SJSA1 (cell line): ENCODE measurements around the gene TSC2. TPM values are rescaled to one million over a fixed set of nuclear protein-coding genes. Genes with fewer than 3 reads are reported as not detected.
"Not testable (repeated sequence)": the region's sequence is repeated elsewhere in the genome, so short reads cannot be mapped to it uniquely, and the experiment has no call there.

Experiments
- DNase-seq, 2 experiments: peaks; one replicate each; pipeline ENCODE4 v3.0.0-alpha.2; 2015 to 2020; ENCODE audit warnings: low spot score in 2 of 2, low read depth in 1 of 2
- H3K27ac ChIP-seq: fragments of 250-450 bp; sonication (Bioruptor Pico); 2 replicates; pipeline ENCODE4 v1.5.1; 2020; ENCODE audit warnings: mild to moderate bottlenecking, moderate library complexity
- H3K27me3 ChIP-seq: fragments of 250-450 bp; sonication (Bioruptor Pico); replicated peaks from 2 replicates; pipeline ENCODE4 v1.5.1; 2020; ENCODE audit warnings: mild to moderate bottlenecking, moderate library complexity
- H3K36me3 ChIP-seq: fragments of 250-450 bp; sonication (Bioruptor Pico); 2 replicates; pipeline ENCODE4 v1.5.1; 2020; ENCODE audit warnings: mild to moderate bottlenecking
- H3K4me1 ChIP-seq: fragments of 250-450 bp; sonication (Bioruptor Pico); replicated peaks from 2 replicates; pipeline ENCODE4 v1.6.1; 2021; ENCODE audit warnings: mild to moderate bottlenecking
- H3K4me3 ChIP-seq: fragments of 250-450 bp; sonication (Bioruptor Pico); 2 replicates; pipeline ENCODE4 v1.5.1; 2020; ENCODE audit warnings: mild to moderate bottlenecking
- H3K9me3 ChIP-seq: fragments of 250-450 bp; sonication (Bioruptor Pico); replicated peaks from 2 replicates; pipeline ENCODE4 v1.5.1; 2020; ENCODE audit warnings: mild to moderate bottlenecking
- total RNA-seq: library from RNA; depleted of rRNA; stranded (reverse); fragments of >200 nt; shearing (Covaris generic); gene quantifications from 2 replicates; pipeline ENCODE4 v1.2.3, GENCODE V29; 2014

The TSC2 gene
- total RNA-seq, 1 experiment from 2014 or later: 36.9 TPM

GRCh38 chr16:2031081-2031577 is 16.7 kb upstream of the TSC2 start:
- no peak overlapping the region for H3K27ac ChIP-seq
- H3K9me3 ChIP-seq: no peaks in the 10 kb centered on the region
- peaks cover 52% of the 10 kb centered on the region for H3K4me1 ChIP-seq
- no peaks in the 10 kb centered on the region for H3K27me3 ChIP-seq
- peaks cover 34% of the 10 kb centered on the region for H3K36me3 ChIP-seq
- H3K4me3 ChIP-seq: no peak overlapping the region
- no peak for DNase-seq

GRCh38 chr16:2032285-2033056 is 15.3 kb upstream of the TSC2 start:
- no peaks in the 10 kb centered on the region for H3K27me3 ChIP-seq
- H3K4me3 ChIP-seq: peak overlapping the region; percentile 50
- H3K4me1 ChIP-seq: peaks cover 55% of the 10 kb centered on the region
- H3K27ac ChIP-seq: peak overlapping the region; percentile 85
- no peaks in the 10 kb centered on the region for H3K9me3 ChIP-seq
- peak in 1 of 2 experiments; percentile 29 for DNase-seq
- peaks cover 47% of the 10 kb centered on the region for H3K36me3 ChIP-seq

GRCh38 chr16:2033057-2033908 is 14.5 kb upstream of the TSC2 start:
- Histone ChIP-seq H3K27me3 (no peaks in the 10 kb centered on the region), H3K27ac (peak overlapping the region; percentile 85), H3K9me3 (no peaks in the 10 kb centered on the region), H3K4me1 (peaks cover 57% of the 10 kb centered on the region), H3K36me3 (peaks cover 54% of the 10 kb centered on the region), H3K4me3 (peak overlapping the region; percentile 50)
- DNase-seq: peak; percentile 78 to 79

- DNase-seq, H3K27me3 ChIP-seq, H3K9me3 ChIP-seq: not testable (repeated sequence)
- H3K27ac ChIP-seq: peak overlapping the region; percentile 85
- peaks cover 62% of the 10 kb centered on the region for H3K36me3 ChIP-seq
- peak overlapping the region; percentile 50 for H3K4me3 ChIP-seq
- peaks cover 65% of the 10 kb centered on the region for H3K4me1 ChIP-seq
Observed at GRCh38 chr16:2033909-2034695, 13.7 kb upstream of the TSC2 start.

GRCh38 chr16:2034696-2035430 is 12.9 kb upstream of the TSC2 start:
- Histone ChIP-seq H3K36me3 (peaks cover 64% of the 10 kb centered on the region), H3K27me3 (no peaks in the 10 kb centered on the region), H3K27ac (peak overlapping the region; percentile 74), H3K9me3 (no peaks in the 10 kb centered on the region), H3K4me1 (peaks cover 73% of the 10 kb centered on the region), H3K4me3 (peak overlapping the region; percentile 28)
- DNase-seq: no peak

- H3K9me3 ChIP-seq: no peaks in the 10 kb centered on the region
- DNase-seq: peak; percentile 97
- peaks cover 67% of the 10 kb centered on the region for H3K36me3 ChIP-seq
- H3K4me1 ChIP-seq: peaks cover 80% of the 10 kb centered on the region
- H3K4me3 ChIP-seq: peak overlapping the region; percentile 28
- peak overlapping the region; percentile 74 for H3K27ac ChIP-seq
- H3K27me3 ChIP-seq: no peaks in the 10 kb centered on the region
Observed at GRCh38 chr16:2035431-2036199, 12.2 kb upstream of the TSC2 start.

- H3K27ac ChIP-seq: peak overlapping the region; percentile 74
- H3K9me3 ChIP-seq: no peaks in the 10 kb centered on the region
- H3K4me3 ChIP-seq: peak overlapping the region; percentile 28
- H3K27me3 ChIP-seq: no peaks in the 10 kb centered on the region
- no peak for DNase-seq
- peaks cover 88% of the 10 kb centered on the region for H3K4me1 ChIP-seq
- H3K36me3 ChIP-seq: peaks cover 73% of the 10 kb centered on the region
Observed at GRCh38 chr16:2036200-2036966, 11.4 kb upstream of the TSC2 start.

GRCh38 chr16:2037115-2037514 is 10.7 kb upstream of the TSC2 start:
- peaks cover 94% of the 10 kb centered on the region for H3K4me1 ChIP-seq
- no peaks in the 10 kb centered on the region for H3K27me3 ChIP-seq
- no peak for DNase-seq
- H3K4me3 ChIP-seq: no peak overlapping the region
- no peak overlapping the region for H3K27ac ChIP-seq
- no peaks in the 10 kb centered on the region for H3K9me3 ChIP-seq
- H3K36me3 ChIP-seq: peaks cover 79% of the 10 kb centered on the region

GRCh38 chr16:2037647-2038381 is 10.0 kb upstream of the TSC2 start:
- Histone ChIP-seq H3K4me1 (peaks cover 88% of the 10 kb centered on the region), H3K27ac (no peak overlapping the region)

GRCh38 chr16:2038382-2039231 is 9.2 kb upstream of the TSC2 start:
- H3K4me1 ChIP-seq: peaks cover 80% of the 10 kb centered on the region
- H3K27ac ChIP-seq: peak overlapping the region; percentile 60
- H3K9me3 ChIP-seq: no peaks in the 10 kb centered on the region
- no peaks in the 10 kb centered on the region for H3K27me3 ChIP-seq
- no peak for DNase-seq
- no peak overlapping the region for H3K4me3 ChIP-seq
- peaks cover 64% of the 10 kb centered on the region for H3K36me3 ChIP-seq

More at GRCh38 chr16:2037647-2038381, 10.0 kb upstream of the TSC2 start:
- Histone ChIP-seq H3K4me3 (no peak overlapping the region), H3K36me3 (peaks cover 72% of the 10 kb centered on the region), H3K27me3 (no peaks in the 10 kb centered on the region), H3K9me3 (no peaks in the 10 kb centered on the region)
- DNase-seq: no peak
